Measurements from ENCODE around the gene HIP1. TPM values are rescaled to one million over a fixed set of nuclear protein-coding genes. Genes with fewer than 3 reads are reported as not detected.
A peak's percentile ranks its signal among the peaks of the same experiment; 100 is the strongest.

Gene HIP1
- total and polyA plus RNA-seq, 2 of the 4 experiments (the other 2 are of a cell fraction), result 6.8 to 10.0 TPM

- H4K91ac ChIP-seq (ENCODE audit: insufficient read depth, low read depth, low read length), result no peak overlapping the region
- TF ChIP-seq BHLHE40 (IDR thresholded peaks at IDR 0.05; ENCODE audit: low read depth, low read length) (0 out of 2 replicates have a peak, but pooled peaks have one; percentile 29), SMC3 (IDR thresholded peaks at IDR 0.05; ENCODE audit: low read depth, low read length) (no peak), FOS (IDR thresholded peaks at IDR 0.05; ENCODE audit: low read depth, low read length) (no peak), MAFK (IDR thresholded peaks at IDR 0.05; ENCODE audit: low read depth, low read length) (no peak), CTCF (conservative IDR thresholded peaks at IDR 0.05; ENCODE audit: low read depth, low read length) (no peak), CHD1 (IDR thresholded peaks at IDR 0.05; ENCODE audit: low read depth, low read length) (no peak), CEBPB (IDR thresholded peaks at IDR 0.05; ENCODE audit: low read depth, low read length) (no peak), POLR2A (IDR thresholded peaks at IDR 0.05; ENCODE audit: low read depth, low read length) (no peak), NFE2L2 (IDR thresholded peaks at IDR 0.05; ENCODE audit: low read depth, low read length) (no peak), ELK1 (IDR thresholded peaks at IDR 0.05; ENCODE audit: borderline replicate concordance, low read depth, low read length) (no peak), MXI1 (IDR thresholded peaks at IDR 0.05; ENCODE audit: borderline replicate concordance, low read depth, low read length) (no peak), MAZ (IDR thresholded peaks at IDR 0.05; ENCODE audit: borderline replicate concordance, low read depth, low read length) (no peak), RCOR1 (IDR thresholded peaks at IDR 0.05; ENCODE audit: insufficient replicate concordance, low read length) (no peak)
These were observed 141.8 kb downstream of the HIP1 start for GRCh38 chr7:75596727-75597614.

More at GRCh38 chr7:75596727-75597614, 141.8 kb downstream of the HIP1 start:
- Histone ChIP-seq H2BK15ac (ENCODE audit: low read depth, low read length) (no peak overlapping the region), H3K18ac (ENCODE audit: low read depth, low read length) (no peak overlapping the region), H3K56ac (ENCODE audit: extremely low read depth, insufficient read depth, low read length) (no peak overlapping the region), H4K8ac (ENCODE audit: low read depth in 2 of 2, low read length in 2 of 2) (peak overlapping the region in 1 of 2 experiments; percentile 41; a peak in 2 of 4 replicates), H4K20me1 (ENCODE audit: insufficient read depth, low read length) (no peaks in the 10 kb centered on the region), H4K5ac (ENCODE audit: low read depth, low read length) (no peak overlapping the region), H3K27ac (ENCODE audit: insufficient read depth, low read length) (no peak overlapping the region), H3K4me2 (ENCODE audit: low read depth, low read length) (no peak overlapping the region), H3K79me1 (ENCODE audit: low read depth in 1 of 2, low read length in 2 of 2) (peaks cover 0 to 3% of the 10 kb centered on the region in 2 experiments; a peak in 2 of 4 replicates), H3K9ac (ENCODE audit: low read depth, low read length) (no peak overlapping the region), H3K4me1 (ENCODE audit: control insufficient read depth, insufficient read depth, low read length) (peaks cover 8% of the 10 kb centered on the region), H3K14ac (replicated peaks; ENCODE audit: low read depth, low read length) (peak overlapping the region; percentile 38; the same call in 1 of the 2 replicates), H2AFZ (replicated peaks; ENCODE audit: low read length, poor library complexity) (peak overlapping the region; percentile 61), H3K23ac (ENCODE audit: low read depth, low read length) (0 out of 2 replicates have a peak overlapping the region, but pooled peaks have one; percentile 27), H3K27me3 (ENCODE audit: control insufficient read depth, insufficient read depth, low read length) (no peaks in the 10 kb centered on the region), H2AK5ac (ENCODE audit: low read depth, low read length) (peak overlapping the region; percentile 46), H3K9me1 (ENCODE audit: insufficient read depth, low read length) (peaks cover 4% of the 10 kb centered on the region; the same call in 1 of the 2 replicates), H3K9me3 (ENCODE audit: control insufficient read depth, insufficient read depth, low read length) (no peaks in the 10 kb centered on the region), H3K4me3 (ENCODE audit: insufficient read depth, low read depth, low read length) (no peak overlapping the region), H2BK5ac (ENCODE audit: low read depth, low read length, poor library complexity, severe bottlenecking) (no peak overlapping the region), H2BK120ac (ENCODE audit: low read depth, low read length) (peak overlapping the region; percentile 46), H3K36me3 (ENCODE audit: control insufficient read depth, insufficient read depth, low read length) (peaks cover 7% of the 10 kb centered on the region), H2AK9ac (replicated peaks; ENCODE audit: low read depth, low read length, poor library complexity) (peak overlapping the region; percentile 5), H2BK20ac (ENCODE audit: low read depth, low read length) (peak overlapping the region; percentile 48), H3K4ac (ENCODE audit: low read depth, low read length) (peak overlapping the region; percentile 22; the same call in 1 of the 2 replicates)
- DNase-seq (peak; percentile 53), ATAC-seq (ENCODE audit: low read depth) (peak; percentile 48)
- in situ Hi-C loops (cut with MboI; ENCODE audit: low sequenced_read_pairs) (no loop called here), dilution Hi-C loops (cut with HindIII; ENCODE audit: low sequenced_read_pairs, unreplicated experiment) (no loop called here), intact Hi-C loops (cut with micrococcal nuclease) (no loop called here)
- POLR2A ChIA-PET (ENCODE audit: unreplicated experiment), result no interaction called here
- BruUV-seq (replicated peaks), result no TSS peak
- WGBS, 2 experiments (ENCODE audit: extremely low coverage in 2 of 2, insufficient read length in 1 of 2), result 58% methylated on average over 2 of the region's 16 CpGs; no CpG with 5 or more reads in 1 of the 2 experiments
- CTCF ChIA-PET, result interaction anchor here (0.6 to 0.7 kb wide), 2 partner anchors 23 to 36 kb away, joined by 3 read pairs; no protein-coding TSS in a partner anchor
